Peyer's patch (tissue), 4 donors: ENCODE data around the gene RANBP3.

ENCODE experiments used
- POLR2A ChIP-seq, 2 donors: fragments of 450-650 bp; IDR thresholded peaks; one replicate each; pipeline ENCODE4 v1.5.1; 2017; ENCODE audit warnings: antibody characterized with exemption in 2 of 2, mild to moderate bottlenecking in 2 of 2, moderate library complexity in 2 of 2
- TF ChIP-seq, protein P1 (sequence below), 6 experiments: fragments of 450-650 bp in 4 of 6; fragments of 200-600 bp in 2 of 6; sonication (generic) in 1 of 6; IDR thresholded peaks; one replicate each; pipeline ENCODE4 v1.5.1; 2017 to 2019; ENCODE audit warnings: antibody characterized with exemption in 6 of 6, mild to moderate bottlenecking in 3 of 6, moderate library complexity in 1 of 6

DNA sequence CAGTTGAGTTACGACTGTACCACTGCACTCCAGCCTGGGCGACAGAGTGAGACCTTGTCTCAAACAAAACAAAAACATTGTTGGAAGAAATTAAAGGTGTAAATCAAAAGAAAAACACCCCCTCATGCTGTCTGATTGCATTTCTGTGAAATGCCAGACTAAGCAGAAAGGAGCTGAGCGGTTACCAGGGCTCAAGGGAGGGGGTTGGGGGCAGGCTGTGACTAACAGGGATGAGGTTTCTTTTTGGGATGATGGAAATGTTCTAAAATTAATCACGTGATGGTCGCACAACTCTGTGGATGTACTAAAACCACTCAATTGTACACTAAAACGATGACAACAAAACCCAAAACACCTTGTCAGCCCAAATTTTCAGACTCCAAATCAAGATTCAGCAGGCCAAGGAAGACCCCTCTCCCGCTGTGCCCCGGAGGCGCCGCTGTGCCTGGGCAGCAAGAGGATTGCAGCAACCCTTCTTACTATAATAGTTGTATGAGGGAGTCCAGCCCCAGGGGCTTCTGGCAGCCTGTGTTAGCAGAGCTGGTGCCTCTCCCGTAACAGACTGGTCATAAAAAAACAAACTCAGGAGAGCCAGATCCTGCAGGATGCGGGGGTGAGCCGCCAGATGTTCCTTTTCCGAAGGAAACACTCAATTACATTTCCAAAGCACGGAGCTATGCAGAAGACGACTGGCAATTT is 43.0 kb downstream of the RANBP3 start:
- TF ChIP-seq POLR2A (IDR thresholded peaks at IDR 0.05), result no peak
- TF ChIP-seq, protein P1, sequence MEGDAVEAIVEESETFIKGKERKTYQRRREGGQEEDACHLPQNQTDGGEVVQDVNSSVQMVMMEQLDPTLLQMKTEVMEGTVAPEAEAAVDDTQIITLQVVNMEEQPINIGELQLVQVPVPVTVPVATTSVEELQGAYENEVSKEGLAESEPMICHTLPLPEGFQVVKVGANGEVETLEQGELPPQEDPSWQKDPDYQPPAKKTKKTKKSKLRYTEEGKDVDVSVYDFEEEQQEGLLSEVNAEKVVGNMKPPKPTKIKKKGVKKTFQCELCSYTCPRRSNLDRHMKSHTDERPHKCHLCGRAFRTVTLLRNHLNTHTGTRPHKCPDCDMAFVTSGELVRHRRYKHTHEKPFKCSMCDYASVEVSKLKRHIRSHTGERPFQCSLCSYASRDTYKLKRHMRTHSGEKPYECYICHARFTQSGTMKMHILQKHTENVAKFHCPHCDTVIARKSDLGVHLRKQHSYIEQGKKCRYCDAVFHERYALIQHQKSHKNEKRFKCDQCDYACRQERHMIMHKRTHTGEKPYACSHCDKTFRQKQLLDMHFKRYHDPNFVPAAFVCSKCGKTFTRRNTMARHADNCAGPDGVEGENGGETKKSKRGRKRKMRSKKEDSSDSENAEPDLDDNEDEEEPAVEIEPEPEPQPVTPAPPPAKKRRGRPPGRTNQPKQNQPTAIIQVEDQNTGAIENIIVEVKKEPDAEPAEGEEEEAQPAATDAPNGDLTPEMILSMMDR (IDR thresholded peaks at IDR 0.05), result no peak
